Thyroid gland (tissue), 4 donors: ENCODE measurements around the gene CASP9. TPM values are rescaled to one million over a fixed set of nuclear protein-coding genes. Genes with fewer than 3 reads are reported as not detected.
"Not testable (repeated sequence)": the region's sequence is repeated elsewhere in the genome, so short reads cannot be mapped to it uniquely, and the experiment has no call there.

Experiments
- DNase-seq, 2 donors: peaks; one replicate each; pipeline ENCODE4 v3.0.0-alpha.2; 2019
- H3K27ac ChIP-seq, 3 donors: fragments of 200-600 bp; sonication (generic); 1 replicate in 2 of 3; 2 replicates in 1 of 3; pipeline ENCODE4 v1.5.1; 2016 to 2019; ENCODE audit warnings: mild to moderate bottlenecking in 1 of 3, moderate library complexity in 1 of 3
- H3K27me3 ChIP-seq: fragments of 200-600 bp; sonication (generic); one replicate; pipeline ENCODE4 v1.5.1; 2019
- H3K36me3 ChIP-seq, 2 donors: fragments of 200-600 bp; sonication (generic); one replicate each; pipeline ENCODE4 v1.5.1; 2016 to 2019
- H3K4me1 ChIP-seq, 2 donors: fragments of 200-600 bp; sonication (generic); one replicate each; pipeline ENCODE4 v1.5.1; 2017 to 2019
- H3K4me3 ChIP-seq, 3 donors: fragments of 200-600 bp; sonication (generic); replicated peaks in 1 of 3; 1 replicate in 2 of 3; 2 replicates in 1 of 3; pipeline ENCODE4 v1.5.1; 2016; ENCODE audit warnings: mild to moderate bottlenecking in 1 of 3
- H3K9me3 ChIP-seq: fragments of 200-600 bp; sonication (generic); one replicate; pipeline ENCODE4 v1.5.1; 2017
- POLR2A ChIP-seq, 2 donors: fragments of 450-650 bp; IDR thresholded peaks; one replicate each; pipeline ENCODE4 v1.6.1; 2017; ENCODE audit warnings: antibody characterized with exemption in 2 of 2, mild to moderate bottlenecking in 2 of 2, moderate library complexity in 1 of 2
- WGBS, 2 donors: methylation state at CpG; one replicate each; pipeline ENCODE4 v1.1.5; 2017; 5-methylcytosine and 5-hydroxymethylcytosine counted together
- intact Hi-C: fragments of 100-400 bp; cut with DNase I; formaldehyde crosslinking; loops from one replicate; pipeline ENCODE4 v1.15.1; 2023
- total RNA-seq, 4 donors: library from RNA; depleted of rRNA; stranded (reverse); fragments of >200 nt; gene quantifications; one replicate each; pipeline ENCODE4 v1.2.3, GENCODE V29; 2016
- TF ChIP-seq, protein P1 (sequence below), 6 experiments: fragments of 200-600 bp in 3 of 6; fragments of 450-650 bp in 3 of 6; sonication (generic) in 3 of 6; IDR thresholded peaks; one replicate each; pipeline ENCODE4 v1.5.1; 2016 to 2019; ENCODE audit warnings: antibody characterized with exemption in 6 of 6, mild to moderate bottlenecking in 2 of 6, inconsistent platforms in 1 of 6, moderate library complexity in 1 of 6

The CASP9 gene
- total RNA-seq, 4 donors from 2014 or later = 16.9 to 29.8 (median 20.6) TPM

DNA sequence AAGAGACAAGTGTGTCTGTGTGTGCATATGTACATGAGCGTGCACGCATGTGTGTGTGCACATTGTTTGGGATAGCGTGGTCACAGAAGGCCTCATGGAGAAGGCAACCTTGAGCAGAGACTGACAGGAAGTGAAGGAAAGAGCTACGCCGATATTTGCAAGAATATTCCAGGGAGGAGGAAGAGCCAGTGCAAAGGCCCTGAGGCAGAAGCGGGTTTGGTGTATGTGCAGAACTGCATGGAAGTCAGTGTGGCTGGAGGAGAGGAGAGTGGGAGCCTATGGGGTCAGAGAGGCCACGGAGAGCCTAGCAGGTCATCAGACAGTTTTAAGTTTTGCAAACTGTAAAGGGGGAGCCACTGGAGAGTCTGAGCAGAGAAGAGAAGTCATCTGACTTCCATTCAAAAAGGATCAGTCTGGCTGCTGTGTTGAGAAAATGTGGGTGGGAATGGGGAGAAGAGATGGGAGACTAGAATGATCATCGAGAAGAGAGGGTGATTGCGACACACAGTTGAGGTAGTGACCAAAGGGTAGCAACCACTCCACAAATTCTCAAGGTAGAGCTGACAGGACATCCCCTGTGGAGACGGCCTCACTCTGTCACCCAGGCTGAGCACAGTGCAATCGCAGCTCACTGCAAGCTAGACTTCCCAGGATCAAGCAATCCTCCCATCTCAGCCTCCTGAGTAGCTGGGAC, 44.2 kb downstream of the CASP9 start:
- no peak for DNase-seq
- Histone ChIP-seq H3K27me3 (no peaks in the 10 kb centered on the region), H3K4me1 (no peaks in the 10 kb centered on the region), H3K36me3 (no peaks in the 10 kb centered on the region), H3K4me3 (no peak overlapping the region), H3K9me3 (no peaks in the 10 kb centered on the region), H3K27ac (no peak overlapping the region)
- intact Hi-C loops = no loop called here
- TF ChIP-seq, protein P1, sequence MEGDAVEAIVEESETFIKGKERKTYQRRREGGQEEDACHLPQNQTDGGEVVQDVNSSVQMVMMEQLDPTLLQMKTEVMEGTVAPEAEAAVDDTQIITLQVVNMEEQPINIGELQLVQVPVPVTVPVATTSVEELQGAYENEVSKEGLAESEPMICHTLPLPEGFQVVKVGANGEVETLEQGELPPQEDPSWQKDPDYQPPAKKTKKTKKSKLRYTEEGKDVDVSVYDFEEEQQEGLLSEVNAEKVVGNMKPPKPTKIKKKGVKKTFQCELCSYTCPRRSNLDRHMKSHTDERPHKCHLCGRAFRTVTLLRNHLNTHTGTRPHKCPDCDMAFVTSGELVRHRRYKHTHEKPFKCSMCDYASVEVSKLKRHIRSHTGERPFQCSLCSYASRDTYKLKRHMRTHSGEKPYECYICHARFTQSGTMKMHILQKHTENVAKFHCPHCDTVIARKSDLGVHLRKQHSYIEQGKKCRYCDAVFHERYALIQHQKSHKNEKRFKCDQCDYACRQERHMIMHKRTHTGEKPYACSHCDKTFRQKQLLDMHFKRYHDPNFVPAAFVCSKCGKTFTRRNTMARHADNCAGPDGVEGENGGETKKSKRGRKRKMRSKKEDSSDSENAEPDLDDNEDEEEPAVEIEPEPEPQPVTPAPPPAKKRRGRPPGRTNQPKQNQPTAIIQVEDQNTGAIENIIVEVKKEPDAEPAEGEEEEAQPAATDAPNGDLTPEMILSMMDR (IDR thresholded peaks at IDR 0.05) = no peak
- TF ChIP-seq POLR2A (IDR thresholded peaks at IDR 0.05) = no peak
- WGBS, 2 donors = 92 to 93% methylated on average over 11 of the region's 11 CpGs

DNA sequence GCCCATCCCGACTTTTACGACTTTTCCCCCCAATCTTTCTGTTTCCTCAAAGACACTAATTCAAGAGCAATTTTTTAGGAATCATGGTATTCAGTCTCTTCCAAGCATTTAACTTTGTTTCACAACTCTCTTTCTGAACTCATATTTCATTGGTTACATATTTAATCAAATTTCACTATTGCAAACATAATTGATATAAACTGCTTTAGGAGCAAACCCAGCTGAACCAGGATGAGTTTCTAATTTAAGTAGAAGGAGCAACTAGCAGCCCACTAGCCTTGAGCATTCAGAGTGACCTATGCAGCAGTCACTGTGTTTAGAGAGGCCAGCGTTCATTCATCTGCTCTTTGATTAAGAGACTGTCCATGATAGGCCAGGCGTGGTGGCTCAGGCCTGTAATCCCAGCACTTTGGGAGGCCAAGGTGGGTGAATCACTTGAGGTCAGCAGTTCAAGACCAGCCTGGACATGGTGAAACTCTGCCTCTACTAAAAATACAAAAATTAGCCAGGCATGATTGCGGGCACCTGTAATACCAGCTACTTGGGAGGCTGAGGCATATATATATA, 46.3 kb downstream of the CASP9 start:
- H3K4me3 ChIP-seq = no peak overlapping the region
- H3K9me3 ChIP-seq = no peaks in the 10 kb centered on the region
- H3K4me1 ChIP-seq = no peaks in the 10 kb centered on the region
- H3K27me3 ChIP-seq = no peaks in the 10 kb centered on the region
- no peak for DNase-seq
- H3K36me3 ChIP-seq = no peaks in the 10 kb centered on the region
- no peak overlapping the region for H3K27ac ChIP-seq
- WGBS, 2 donors = 91 to 93% methylated on average over 5 of the region's 5 CpGs
- TF ChIP-seq, protein P1 (IDR thresholded peaks at IDR 0.05) = no peak
- TF ChIP-seq POLR2A (IDR thresholded peaks at IDR 0.05) = no peak
- intact Hi-C loops = no loop called here

DNA sequence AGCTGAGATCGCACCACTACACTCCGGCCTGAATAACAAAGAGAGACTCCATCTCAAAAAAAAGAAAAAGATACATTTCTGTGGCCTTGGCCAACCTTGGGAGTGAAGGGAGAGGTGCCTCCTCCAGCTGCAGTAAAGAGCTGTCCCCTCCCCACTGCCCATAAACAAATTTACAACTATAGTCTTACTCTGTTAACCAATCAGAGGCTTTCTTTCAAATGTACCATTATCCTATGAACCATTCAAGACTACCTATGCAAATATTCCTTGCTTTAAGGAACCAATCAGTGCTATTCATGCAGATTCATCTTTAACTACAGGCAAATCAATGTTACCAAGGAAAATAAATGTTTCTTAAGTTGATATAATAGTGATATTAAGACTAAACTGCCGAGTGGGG, 47.1 kb downstream of the CASP9 start:
- intact Hi-C loops = no loop called here

DNA sequence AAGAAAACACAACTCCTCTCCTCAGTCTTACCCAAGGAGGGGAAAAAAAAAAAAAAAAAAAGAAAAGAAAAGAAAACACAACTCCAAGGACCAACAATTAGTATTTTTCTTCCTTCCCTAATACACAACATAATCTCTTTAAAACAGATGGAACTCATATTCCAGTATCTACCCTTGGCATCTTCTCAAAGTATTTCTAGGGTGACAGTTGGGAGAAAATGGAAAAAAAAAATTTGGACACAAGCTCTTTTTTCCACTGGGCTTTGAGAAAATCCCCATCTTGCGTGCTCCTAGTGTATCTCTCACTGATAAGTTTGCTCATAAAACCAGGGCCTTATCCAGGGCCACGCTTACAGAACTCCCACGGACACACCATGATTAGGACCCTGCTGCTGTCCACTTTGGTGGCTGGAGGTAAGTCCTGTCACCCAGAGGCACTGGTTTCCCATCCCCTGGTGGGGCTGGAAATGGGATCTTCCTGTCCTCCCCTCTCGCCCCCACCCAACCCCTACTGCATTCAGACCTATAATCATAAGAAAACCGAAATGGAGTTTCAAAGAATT, 48.2 kb downstream of the CASP9 start, which contains the start of gene CELA2B:
Gene CELA2B (plus strand): TSS at position 353 of the 563 bp plus-strand sequence. CDS start 22 bp downstream, at position 375.
- TF ChIP-seq POLR2A (IDR thresholded peaks at IDR 0.05) = no peak
- TF ChIP-seq, protein P1 (IDR thresholded peaks at IDR 0.05) = no peak
- Histone ChIP-seq H3K27me3 (no peaks in the 10 kb centered on the region), H3K4me1 (no peaks in the 10 kb centered on the region), H3K9me3 (no peaks in the 10 kb centered on the region), H3K36me3 (no peaks in the 10 kb centered on the region), H3K27ac (no peak within 1 kb of the TSS), H3K4me3 (no peak within 1 kb of the TSS)
- intact Hi-C loops = no loop called here
- WGBS, 2 donors = 83 to 88% methylated on average over 5 of the region's 5 CpGs
- no peak for DNase-seq

More for the DNA sequence above, 47.1 kb downstream of the CASP9 start:
- no peaks in the 10 kb centered on the region for H3K9me3 ChIP-seq
- no peak for TF ChIP-seq POLR2A (IDR thresholded peaks at IDR 0.05)
- TF ChIP-seq, protein P1 (IDR thresholded peaks at IDR 0.05) = no peak
- DNase-seq = no peak
- H3K4me3 ChIP-seq = no peak overlapping the region
- no peaks in the 10 kb centered on the region for H3K4me1 ChIP-seq
- H3K27me3 ChIP-seq = no peaks in the 10 kb centered on the region
- H3K36me3 ChIP-seq = no peaks in the 10 kb centered on the region
- no peak overlapping the region for H3K27ac ChIP-seq
- 91 to 95% methylated on average over 3 of the region's 3 CpGs for WGBS, 2 donors

DNA sequence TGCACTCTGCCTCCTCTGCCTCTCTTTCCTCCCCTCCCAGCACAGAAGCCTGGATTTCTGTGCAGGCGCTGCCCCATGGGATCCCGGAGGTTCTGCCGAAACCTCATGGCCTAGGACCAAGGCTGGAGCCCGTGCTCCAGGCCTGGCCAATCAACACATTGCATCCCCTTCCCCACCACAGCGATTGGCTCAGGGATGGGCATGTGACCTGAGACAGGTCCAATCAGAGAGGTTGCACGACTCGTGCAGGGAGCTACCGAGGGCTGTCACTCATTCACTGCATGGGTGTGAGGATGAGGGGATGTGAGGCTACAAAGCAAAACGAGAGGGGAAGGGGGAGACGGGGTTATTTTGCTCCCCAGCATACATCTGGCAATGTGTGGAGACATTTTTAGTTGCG, 51.4 kb downstream of the CASP9 start:
- 82 to 87% methylated on average over 11 of the region's 11 CpGs for WGBS, 2 donors
- Histone ChIP-seq H3K36me3 (no peaks in the 10 kb centered on the region), H3K4me3 (no peak overlapping the region), H3K4me1 (no peaks in the 10 kb centered on the region), H3K27me3 (no peaks in the 10 kb centered on the region), H3K27ac (no peak overlapping the region), H3K9me3 (no peaks in the 10 kb centered on the region)
- DNase-seq = no peak
- TF ChIP-seq, protein P1 (IDR thresholded peaks at IDR 0.05) = no peak
- no peak for TF ChIP-seq POLR2A (IDR thresholded peaks at IDR 0.05)
- intact Hi-C loops = no loop called here

DNA sequence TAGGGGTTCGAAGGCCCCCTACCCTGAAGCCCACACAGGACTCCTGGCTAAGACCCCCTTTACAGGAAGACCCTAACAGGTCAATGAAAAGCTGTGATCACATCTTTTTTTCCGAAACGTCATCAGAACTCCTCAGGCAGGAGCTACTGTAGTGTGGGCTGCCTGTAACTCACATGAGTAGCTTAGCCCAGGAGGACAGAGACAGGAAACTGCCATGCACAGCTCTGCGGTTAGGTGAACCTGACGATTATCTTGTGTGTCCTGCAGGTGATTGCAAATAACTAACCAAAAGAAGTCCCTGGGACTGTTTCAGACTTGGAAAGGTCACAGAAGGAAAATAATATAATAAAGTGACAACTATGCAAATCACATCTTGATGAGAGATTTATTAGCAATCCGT, 52.3 kb downstream of the CASP9 start:
- 83 to 86% methylated on average over 6 of the region's 6 CpGs for WGBS, 2 donors
- H3K9me3 ChIP-seq, H3K27me3 ChIP-seq, DNase-seq, H3K4me3 ChIP-seq, intact Hi-C loops, H3K36me3 ChIP-seq, H3K27ac ChIP-seq, H3K4me1 ChIP-seq: not testable (repeated sequence)

DNA sequence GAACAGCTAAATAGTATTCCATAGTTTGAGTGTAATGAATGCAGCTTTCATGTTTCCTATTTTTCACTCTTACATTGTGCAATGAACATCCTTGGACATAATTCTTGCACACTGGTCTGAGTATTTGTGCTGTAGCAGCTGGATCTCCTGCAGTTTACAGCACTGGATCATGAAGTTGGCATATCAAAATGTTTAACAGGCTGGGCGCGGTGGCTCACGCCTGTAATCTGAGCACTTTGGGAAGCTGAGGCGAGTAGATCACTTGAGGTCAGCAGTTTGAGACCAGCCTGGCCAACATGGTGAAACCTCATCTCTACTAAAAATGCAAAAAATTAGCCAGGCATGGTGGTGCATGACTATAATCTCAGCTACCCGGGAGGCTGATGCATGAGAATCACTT, 52.9 kb downstream of the CASP9 start:
- H3K27ac ChIP-seq, H3K4me1 ChIP-seq, H3K27me3 ChIP-seq, H3K4me3 ChIP-seq, DNase-seq, H3K9me3 ChIP-seq, intact Hi-C loops, H3K36me3 ChIP-seq: not testable (repeated sequence)
- WGBS, 2 donors = 96 to 98% methylated on average over 5 of the region's 5 CpGs
